GM12878 (cell line): Measurements from ENCODE around the gene TOP2B.

Experiments
- CEBPB ChIP-seq, 2 experiments: fragments of 150-350 bp in 1 of 2; IDR thresholded peaks; 2 replicates each; pipeline ENCODE4 v1.6.1; 2012 to 2014; ENCODE audit warnings: low read depth in 2 of 2, low read length in 2 of 2, borderline replicate concordance in 1 of 2, inconsistent platforms in 1 of 2
- CHD2 ChIP-seq: IDR thresholded peaks from 2 replicates; pipeline ENCODE4 v1.6.1; 2011; ENCODE audit warnings: low read depth, low read length, improper control_type of control experiment, borderline replicate concordance
- EZH2 ChIP-seq: IDR thresholded peaks from 2 replicates; pipeline ENCODE4 v1.6.1; 2012; ENCODE audit warnings: low read depth, mild to moderate bottlenecking, control low read depth, inconsistent platforms, low read length, borderline replicate concordance; ENCODE audit not compliant: control insufficient read depth
- KAT2A ChIP-seq: conservative IDR thresholded peaks from 2 replicates; pipeline ENCODE4 v1.6.1; 2011; ENCODE audit warnings: low read depth, low read length; ENCODE audit not compliant: control insufficient read depth
- NR2F1 ChIP-seq: fragments of 450-650 bp; conservative IDR thresholded peaks from 2 replicates; pipeline ENCODE4 v1.6.1; 2017; ENCODE audit warnings: mild to moderate bottlenecking
- NRF1 ChIP-seq: conservative IDR thresholded peaks from 2 replicates; pipeline ENCODE4 v1.6.1; 2011; ENCODE audit warnings: mild to moderate bottlenecking, low read depth, low read length, improper control_type of control experiment
- RAD21 ChIP-seq: IDR thresholded peaks from 2 replicates; pipeline ENCODE4 v1.6.1; 2011; ENCODE audit warnings: mild to moderate bottlenecking, low read depth, low read length, moderate library complexity; ENCODE audit not compliant: insufficient read depth
- TAF1 ChIP-seq: IDR thresholded peaks from 2 replicates; pipeline ENCODE4 v1.6.1; 2011; ENCODE audit warnings: mild to moderate bottlenecking, low read depth, low read length, borderline replicate concordance
- USF1 ChIP-seq: IDR thresholded peaks from 2 replicates; pipeline ENCODE4 v1.6.1; 2011; ENCODE audit warnings: borderline replicate concordance, low read depth, mild to moderate bottlenecking, moderate library complexity, mixed read lengths, low read length; ENCODE audit not compliant: insufficient read depth; ENCODE audit errors: extremely low read length
- ZSCAN29 ChIP-seq: fragments of 450-650 bp; IDR thresholded peaks from 2 replicates; pipeline ENCODE4 v1.6.1; 2017; ENCODE audit warnings: mild to moderate bottlenecking, moderate library complexity
- TF ChIP-seq, protein P1 (sequence below): fragments of 450-650 bp; IDR thresholded peaks from 2 replicates; pipeline ENCODE4 v1.6.1; 2017; ENCODE audit warnings: low read depth, mild to moderate bottlenecking, moderate library complexity
- TF ChIP-seq, protein P2 (sequence below): IDR thresholded peaks from 2 replicates; pipeline ENCODE4 v1.6.1; 2011; ENCODE audit warnings: low read depth, low read length, improper control_type of control experiment, borderline replicate concordance

DNA sequence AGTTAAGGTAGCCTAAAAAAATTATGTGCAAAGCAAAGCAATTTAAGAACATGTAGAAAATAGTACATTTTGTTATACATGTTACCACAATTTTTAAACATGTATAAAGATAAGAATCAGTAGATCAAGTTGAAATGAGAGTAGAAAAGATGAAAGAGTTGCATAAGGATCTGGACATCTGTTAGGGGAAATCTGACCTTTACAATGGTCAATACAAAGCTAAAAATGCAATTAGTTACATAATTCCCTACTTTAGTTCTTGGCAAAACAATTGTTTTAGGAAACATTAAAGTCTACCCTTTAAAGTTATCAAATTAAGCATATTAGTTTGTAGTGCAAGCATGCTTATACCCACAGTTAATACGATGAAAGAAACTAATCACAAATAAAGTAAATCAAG lies 32.7 kb downstream of the TOP2B start:
- TF ChIP-seq TAF1 (no peak), ZSCAN29 (no peak), EZH2 (no peak), USF1 (no peak), NR2F1 (no peak), NRF1 (no peak), KAT2A (no peak), CEBPB (IDR thresholded peaks at IDR 0.05; ENCODE audit: borderline replicate concordance in 1 of 2, low read depth in 2 of 2, low read length in 2 of 2) (no peak), RAD21 (no peak), CHD2 (no peak)
- TF ChIP-seq, protein P1, sequence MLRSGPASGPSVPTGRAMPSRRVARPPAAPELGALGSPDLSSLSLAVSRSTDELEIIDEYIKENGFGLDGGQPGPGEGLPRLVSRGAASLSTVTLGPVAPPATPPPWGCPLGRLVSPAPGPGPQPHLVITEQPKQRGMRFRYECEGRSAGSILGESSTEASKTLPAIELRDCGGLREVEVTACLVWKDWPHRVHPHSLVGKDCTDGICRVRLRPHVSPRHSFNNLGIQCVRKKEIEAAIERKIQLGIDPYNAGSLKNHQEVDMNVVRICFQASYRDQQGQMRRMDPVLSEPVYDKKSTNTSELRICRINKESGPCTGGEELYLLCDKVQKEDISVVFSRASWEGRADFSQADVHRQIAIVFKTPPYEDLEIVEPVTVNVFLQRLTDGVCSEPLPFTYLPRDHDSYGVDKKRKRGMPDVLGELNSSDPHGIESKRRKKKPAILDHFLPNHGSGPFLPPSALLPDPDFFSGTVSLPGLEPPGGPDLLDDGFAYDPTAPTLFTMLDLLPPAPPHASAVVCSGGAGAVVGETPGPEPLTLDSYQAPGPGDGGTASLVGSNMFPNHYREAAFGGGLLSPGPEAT = no peak
- TF ChIP-seq, protein P2, sequence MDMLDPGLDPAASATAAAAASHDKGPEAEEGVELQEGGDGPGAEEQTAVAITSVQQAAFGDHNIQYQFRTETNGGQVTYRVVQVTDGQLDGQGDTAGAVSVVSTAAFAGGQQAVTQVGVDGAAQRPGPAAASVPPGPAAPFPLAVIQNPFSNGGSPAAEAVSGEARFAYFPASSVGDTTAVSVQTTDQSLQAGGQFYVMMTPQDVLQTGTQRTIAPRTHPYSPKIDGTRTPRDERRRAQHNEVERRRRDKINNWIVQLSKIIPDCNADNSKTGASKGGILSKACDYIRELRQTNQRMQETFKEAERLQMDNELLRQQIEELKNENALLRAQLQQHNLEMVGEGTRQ = no peak
